ENCODE results near the gene EGR2.
A peak's percentile ranks its signal among the peaks of the same experiment; 100 is the strongest.

- TF ChIP-seq, protein P1, sequence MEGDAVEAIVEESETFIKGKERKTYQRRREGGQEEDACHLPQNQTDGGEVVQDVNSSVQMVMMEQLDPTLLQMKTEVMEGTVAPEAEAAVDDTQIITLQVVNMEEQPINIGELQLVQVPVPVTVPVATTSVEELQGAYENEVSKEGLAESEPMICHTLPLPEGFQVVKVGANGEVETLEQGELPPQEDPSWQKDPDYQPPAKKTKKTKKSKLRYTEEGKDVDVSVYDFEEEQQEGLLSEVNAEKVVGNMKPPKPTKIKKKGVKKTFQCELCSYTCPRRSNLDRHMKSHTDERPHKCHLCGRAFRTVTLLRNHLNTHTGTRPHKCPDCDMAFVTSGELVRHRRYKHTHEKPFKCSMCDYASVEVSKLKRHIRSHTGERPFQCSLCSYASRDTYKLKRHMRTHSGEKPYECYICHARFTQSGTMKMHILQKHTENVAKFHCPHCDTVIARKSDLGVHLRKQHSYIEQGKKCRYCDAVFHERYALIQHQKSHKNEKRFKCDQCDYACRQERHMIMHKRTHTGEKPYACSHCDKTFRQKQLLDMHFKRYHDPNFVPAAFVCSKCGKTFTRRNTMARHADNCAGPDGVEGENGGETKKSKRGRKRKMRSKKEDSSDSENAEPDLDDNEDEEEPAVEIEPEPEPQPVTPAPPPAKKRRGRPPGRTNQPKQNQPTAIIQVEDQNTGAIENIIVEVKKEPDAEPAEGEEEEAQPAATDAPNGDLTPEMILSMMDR (IDR thresholded peaks at IDR 0.05): no peak
- TF ChIP-seq EP300 (IDR thresholded peaks at IDR 0.05): peak; percentile 12 to 87
These were observed 43.8 kb downstream of the EGR2 start for GRCh38 chr10:62772186-62772974.
